GM21737 (cell line): ENCODE results near the gene TAF3.

Experiments used
- ATAC-seq: cut with Tn5 transposase; IDR thresholded peaks from one replicate; pipeline ENCODE4 v1.9.1; 2021; ENCODE audit warnings: mild to moderate bottlenecking, moderate library complexity; ENCODE audit not compliant: unreplicated experiment

The TAF3 gene

DNA sequence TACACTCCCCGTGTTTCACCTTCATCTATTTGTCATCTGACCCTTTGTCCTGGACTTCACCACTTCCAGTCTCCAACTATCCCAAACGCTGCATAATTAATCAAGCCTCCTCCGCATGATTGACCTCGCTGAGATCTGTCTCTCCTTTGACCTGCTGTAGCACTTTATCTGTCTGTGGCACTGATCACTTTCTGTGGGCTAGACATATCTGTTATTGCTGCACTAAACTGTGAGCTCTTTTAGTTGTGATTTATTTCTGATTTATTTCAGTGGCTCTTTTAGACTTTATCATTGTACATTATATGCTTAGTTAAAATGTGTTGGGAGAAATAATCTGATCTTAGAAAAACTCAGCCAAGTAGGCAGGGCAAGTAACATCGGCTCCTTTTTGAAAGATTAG is 144.3 kb downstream of the TAF3 start:
- no peak for ATAC-seq

DNA sequence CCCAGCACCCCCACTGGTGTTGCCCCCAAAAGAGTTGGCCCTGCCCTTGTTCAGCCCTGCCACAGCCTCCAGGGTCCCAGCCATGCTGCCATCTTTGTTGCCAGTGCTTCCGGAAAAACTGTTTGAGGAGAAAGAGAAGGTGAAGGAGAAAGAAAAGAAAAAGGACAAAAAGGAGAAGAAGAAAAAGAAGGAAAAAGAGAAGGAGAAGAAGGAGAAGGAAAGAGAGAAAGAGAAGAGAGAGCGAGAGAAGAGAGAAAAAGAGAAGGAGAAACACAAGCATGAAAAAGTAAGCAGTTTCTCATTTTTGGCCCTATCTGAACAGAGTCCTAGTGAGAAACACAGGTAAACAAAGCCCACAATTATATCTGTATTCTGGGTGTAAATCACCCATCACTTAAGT is 147.2 kb downstream of the TAF3 start:
- no peak for ATAC-seq

DNA sequence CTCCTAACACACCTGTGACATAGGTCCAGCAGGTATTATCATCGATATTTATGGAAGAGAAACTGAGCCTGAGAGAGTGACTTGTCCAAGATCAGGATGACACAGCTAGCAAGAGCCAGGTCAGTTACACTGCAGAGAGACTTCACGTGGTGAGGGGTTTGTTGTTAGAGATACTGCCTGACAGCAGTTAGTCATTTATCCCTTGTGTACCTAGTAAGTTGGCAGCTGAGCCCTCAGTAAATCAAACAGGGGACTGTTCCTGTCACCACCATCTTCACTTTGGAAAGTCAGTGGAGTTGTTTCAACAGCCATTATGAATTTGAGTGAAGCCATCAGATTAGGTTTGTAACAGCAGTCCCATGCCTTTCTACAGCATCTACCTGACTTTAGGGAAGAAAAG is 148.7 kb downstream of the TAF3 start:
- no peak for ATAC-seq

DNA sequence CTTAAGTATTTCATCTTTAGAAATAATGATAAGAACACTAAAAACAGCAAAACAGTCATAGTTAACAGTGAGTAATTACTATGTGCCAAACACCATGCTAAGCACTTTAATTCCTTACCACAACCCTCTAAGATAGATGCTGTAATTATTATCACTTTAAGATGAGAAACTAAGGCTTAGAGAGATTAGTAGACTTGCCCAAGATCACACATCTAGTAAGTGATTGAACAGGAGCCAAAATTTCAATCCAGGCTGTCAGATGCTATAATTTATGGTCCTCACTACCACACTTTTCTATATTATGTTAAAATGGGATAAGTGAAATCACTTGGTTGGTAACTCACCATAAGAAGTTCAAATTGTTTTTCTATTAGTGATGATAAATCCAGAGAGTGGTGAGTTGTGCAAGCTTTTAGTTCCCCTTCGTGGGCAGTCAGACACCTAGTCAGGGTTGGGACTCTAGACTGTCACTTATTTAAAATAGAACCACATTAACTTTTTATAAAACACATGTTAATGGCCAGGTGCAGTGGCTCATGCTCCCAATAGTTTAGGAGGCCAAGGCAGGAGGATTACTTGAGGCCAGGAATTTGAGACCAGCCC is 150.3 kb downstream of the TAF3 start:
- ATAC-seq: no peak

DNA sequence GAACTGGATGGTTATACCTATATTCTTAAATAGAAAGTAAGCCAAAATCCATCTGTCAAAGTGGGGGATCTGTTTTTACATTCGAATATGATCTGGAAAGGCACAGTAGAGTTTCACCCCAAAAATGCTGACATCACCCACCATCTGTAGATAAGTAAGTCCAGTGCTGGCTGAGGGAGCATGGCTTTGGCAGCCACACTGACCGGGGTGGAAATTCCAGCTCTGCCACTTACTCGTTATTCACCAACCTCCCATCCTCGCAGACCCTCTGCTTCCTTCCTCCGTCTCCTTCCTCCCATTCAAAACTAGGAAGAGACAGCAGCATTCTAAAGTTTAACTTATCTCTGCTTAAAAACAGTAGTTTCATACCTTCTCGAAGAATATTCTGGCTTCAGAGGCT is 151.3 kb downstream of the TAF3 start:
- no peak for ATAC-seq

DNA sequence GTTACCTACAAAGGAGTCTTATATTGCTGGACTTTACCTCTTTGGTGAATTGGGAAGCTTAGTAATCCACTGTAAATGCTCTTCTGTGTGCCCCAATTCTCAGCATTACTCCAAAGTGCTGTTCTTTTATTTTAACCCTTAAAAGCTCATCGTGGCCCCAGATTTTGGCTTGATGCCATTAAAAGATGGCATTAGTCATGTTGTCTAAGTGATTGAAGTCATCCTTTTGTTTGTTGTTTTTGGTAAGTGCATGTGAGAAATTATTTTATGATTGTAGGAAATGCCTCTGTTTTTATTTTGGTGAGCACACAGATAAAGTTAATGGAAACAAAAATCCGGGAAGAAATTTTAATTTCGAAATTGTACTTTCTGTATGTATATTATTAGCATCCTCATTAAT is 153.6 kb downstream of the TAF3 start:
- no peak for ATAC-seq

DNA sequence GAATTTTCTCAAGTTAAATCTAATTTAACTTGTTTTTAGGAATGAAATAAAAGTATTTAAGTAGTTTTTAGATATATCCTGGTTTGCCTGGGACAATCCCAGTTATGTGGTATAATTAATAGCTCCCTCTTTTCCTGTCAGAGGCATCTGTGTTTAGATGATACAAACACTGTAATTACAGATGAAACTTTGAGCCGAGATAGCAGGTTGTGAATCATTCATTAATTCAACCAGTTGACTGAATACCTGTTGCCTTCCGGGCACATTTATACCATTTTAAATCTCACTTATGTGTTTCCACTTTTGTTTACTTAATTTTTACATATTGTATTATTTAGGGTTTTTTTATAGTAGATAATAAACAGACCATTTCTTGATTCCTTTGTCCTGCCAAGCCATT is 154.1 kb downstream of the TAF3 start:
- ATAC-seq: no peak

DNA sequence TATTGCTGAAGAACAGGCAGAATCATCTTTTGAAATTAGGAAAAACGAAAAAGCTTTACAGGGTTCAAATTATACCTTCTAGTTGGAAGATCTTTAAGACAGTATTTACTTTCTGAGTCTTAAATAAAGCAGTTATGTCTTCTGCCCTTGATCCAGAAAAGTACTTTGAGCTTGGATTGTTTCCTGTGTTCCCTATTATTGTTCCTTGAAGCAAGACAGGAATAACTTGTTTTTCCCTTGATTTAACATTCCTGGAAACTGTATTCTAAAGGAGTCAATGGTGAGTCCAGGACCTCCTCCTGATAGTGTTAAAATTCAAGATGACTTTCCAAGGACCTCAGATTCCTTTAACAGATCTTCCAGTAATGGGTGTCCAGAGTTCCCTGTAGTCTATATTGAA is 161.9 kb downstream of the TAF3 start:
- ATAC-seq: no peak

DNA sequence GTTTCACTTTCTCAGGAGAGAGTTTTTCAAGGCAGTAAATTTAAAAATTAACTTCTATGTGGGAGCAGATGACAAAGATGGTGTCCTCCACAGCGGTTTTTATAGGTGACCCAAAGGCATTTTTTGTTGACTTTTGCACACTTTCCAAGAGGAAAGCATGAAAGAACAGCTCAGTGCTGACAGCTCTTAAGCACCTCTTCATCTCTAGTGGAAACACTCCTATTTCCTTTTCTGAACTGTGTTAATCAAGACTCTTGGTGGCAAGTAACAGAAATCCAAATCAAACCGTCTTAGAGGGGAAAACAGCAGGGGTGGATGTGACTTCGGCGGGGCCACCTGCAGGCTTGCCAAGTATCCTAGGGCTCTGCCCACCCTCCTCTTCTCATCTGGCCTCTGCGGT is 164.4 kb downstream of the TAF3 start:
- ATAC-seq: no peak

DNA sequence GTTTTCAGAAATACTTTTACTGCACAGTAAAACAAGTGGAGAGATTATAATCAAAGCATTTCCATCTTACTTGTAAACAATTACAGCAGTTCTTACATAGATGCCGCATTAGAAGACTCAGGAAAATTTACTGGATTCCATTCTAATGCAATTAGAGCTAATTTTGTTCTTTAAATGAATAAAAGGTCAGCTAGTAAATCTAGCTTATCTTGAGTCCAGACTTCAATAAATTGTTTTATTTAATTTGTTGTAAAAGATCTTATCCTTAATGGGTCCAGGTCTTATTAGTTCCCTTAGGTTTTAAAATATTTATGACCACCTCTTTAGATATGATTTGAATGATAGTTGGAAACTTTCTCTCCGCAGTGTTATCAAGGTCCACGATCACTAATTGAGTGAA is 166.0 kb downstream of the TAF3 start:
- ATAC-seq: no peak

DNA sequence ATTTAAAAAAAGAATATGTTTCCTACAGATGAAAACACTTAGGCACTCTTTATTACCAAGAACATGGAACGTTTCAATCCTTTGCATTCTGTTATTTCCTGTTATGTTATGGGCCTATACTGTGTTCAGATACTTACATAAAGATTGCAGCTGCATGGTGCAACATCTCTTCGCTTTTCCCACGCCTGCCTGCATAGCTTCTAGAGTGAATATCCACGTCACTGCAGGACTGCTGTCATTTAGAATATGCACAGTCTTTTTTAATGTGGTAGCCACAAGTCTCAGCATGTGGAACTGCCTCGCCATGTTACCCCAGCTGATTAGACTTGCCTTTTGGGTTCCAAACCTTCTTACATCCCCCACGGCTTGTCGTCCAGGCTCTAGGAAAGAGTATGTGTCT is 166.6 kb downstream of the TAF3 start:
- no peak for ATAC-seq

DNA sequence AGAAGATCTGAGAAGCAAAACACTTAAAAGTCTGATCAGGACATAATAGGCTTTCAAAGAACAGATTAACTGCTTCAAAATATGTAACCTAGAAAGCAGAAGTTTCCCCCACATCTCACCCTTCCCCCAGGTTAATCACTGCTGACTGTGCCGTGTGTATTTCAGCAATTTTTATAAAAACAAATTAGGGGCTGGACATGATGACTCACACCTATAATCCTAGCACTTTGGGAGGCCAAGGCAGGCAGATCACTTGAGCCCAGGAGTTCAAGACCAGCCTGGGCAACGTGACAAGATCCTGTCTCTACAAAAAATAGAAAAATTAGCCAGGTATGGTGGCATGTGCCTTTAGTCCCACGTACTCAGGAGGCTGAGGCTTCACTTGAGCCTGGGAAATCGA is 168.5 kb downstream of the TAF3 start:
- ATAC-seq: no peak

DNA sequence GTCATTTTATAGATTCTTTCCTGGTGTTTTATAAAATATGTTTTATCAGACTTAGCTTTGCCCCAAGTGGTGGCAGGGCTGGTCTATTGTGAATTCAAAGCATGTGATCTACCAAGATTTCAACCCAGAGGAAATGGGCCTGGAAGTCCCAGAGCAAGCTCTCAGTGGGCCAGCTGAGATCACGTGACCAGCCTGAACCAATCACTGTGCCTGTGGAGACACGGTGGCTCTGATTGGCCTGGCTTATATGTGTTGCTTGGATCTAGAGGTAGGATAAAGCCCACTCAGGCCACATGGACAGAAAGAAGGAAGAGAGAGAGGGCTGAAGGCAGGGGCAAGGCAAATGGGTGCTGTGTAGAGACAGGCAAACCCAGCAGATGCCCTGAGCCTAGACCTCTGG is 170.7 kb downstream of the TAF3 start:
- no peak for ATAC-seq

DNA sequence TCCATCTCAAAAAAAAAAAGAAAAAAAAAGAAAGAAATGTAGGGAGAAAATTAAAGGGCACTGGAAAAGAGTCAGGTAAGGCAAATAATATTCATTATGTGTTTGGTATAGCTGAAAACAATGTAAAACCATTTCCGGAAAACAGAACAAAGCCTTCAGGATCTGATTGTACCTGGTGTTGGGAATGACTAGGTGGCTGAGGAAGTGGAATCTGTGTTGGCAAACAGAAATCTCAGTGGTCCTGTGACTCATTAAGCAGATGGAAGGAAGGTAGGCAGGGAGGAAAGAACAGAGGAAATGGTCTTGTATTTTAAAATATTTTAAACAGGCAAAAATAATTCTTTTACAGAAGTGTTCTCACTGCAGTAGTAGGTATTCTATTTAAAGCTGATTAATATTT is 180.5 kb downstream of the TAF3 start:
- no peak for ATAC-seq

DNA sequence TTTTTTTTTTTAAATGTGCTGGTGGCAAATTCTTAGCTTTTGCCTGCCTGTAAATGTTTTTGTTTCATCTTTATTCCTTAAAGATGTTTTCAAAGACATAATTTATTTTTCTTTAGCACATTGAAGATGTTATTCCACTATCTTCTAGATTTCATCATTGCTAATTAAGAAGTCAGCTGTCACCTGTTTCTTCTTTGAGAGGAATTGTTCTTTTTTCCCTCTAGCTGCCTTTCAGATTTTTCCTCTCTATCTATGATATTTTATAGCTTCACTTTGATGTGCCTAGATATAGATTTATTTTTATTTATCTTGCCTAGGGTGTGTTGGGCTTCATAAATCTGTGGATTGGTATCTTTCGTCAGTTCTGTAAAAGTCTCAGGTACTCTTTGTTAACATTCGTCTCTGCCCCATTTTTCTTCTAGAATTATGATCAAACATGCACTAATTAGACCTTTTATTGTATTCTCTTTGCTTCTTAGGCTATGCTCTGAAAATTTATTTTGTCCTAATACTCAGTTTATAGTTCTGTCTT is 186.2 kb downstream of the TAF3 start:
- no peak for ATAC-seq

DNA sequence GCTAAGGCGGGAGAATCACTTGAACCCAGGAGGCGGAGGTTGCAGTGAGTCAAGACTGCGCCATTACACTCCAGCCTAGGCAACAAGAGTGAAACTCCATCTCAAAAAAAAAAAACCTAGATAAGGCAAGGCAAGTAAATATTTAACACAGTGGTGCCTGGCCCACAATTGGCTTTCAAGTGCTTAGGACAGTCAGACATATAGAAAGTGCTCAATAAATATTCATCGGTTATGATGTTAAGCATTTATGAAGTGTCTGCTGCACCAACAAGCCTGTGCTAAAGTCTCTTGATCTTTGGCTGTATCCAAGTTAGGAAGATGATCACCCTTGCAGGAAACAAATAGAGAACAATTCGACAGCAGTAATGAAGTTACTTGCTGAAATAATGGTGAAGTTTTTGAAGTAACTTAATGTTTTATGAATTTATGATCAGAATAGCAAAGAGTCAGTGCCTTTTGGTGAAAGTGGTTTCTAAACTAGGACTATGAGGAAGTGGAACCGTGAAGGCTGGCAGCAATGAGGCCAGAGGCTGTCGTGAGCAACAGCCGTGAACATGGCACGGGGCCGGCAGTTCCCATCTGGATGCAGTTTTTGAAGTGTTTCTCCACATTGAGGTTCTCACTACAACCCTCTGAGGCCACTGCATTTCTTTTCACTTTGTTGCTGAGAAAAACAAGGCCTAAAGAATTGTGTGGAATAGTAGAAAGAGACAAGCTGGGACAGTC is 188.1 kb downstream of the TAF3 start:
- no peak for ATAC-seq

DNA sequence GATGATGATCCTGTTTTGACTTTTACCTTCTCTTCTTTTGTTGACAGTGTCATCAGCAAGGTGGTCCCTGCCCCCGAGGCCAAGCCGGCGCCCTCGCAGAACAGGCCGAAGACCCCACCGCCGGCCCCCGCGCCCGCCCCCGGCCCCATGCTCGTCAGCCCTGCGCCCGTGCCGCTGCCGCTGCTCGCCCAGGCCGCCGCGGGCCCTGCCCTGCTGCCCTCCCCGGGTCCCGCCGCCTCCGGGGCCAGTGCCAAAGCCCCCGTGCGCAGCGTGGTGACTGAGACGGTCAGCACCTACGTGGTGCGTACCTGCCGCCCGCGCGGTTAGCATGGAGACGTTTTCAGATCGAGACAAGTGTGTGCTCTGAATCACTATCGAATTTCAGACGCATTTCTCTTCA is 190.7 kb downstream of the TAF3 start:
- ATAC-seq: no peak

DNA sequence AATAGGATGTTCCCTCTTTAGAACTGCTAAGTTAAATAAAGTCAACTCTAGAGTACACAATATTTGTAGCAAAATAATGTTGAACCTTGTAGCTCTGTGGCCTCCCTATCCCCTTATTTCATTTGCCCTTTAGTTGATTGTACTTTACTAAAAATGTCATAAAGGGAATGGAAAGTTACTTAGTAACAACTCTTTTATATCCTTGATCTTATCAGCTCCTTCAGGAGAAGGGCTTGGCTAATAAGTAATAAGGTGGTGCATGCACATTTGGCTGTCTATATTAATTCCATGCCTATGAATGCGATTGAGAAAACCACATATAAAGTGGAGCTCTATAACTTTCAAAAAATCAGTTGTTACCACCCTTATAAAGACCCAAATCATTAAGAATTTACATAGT is 194.7 kb downstream of the TAF3 start:
- no peak for ATAC-seq

DNA sequence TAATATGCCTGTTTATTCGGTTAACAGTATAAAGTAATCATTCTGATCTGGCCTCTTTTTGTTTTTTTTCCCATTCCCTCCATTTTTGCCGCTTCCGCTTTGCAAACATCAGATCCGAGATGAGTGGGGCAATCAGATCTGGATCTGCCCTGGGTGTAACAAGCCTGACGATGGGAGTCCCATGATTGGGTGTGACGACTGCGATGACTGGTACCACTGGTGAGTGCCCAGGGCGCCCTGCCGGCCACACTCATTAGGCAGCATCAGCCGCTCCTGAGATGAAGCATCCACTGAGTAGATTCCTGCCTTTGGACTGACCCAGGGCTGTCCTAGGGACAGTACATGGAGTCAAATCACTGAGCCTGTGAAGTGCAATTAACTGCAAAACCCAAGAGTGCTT is 195.3 kb downstream of the TAF3 start:
- no peak for ATAC-seq

DNA sequence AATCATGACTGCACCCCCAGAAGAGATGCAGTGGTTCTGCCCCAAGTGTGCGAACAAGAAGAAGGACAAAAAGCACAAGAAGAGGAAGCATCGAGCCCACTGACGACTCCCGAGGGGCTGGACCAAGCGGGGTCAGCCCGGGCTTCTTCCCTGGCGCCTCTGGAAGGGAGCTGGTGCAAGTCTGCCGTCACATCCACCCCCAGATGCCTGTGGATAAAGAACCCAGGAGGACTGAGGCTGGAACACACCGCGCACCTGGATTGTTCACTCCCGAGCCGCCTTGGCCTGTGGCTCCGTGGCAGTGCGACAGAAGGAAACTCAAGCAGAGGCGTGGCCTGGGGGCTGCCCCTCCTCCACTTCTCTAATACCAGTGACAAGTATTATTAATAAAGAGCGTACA is 196.3 kb downstream of the TAF3 start:
- ATAC-seq: no peak

DNA sequence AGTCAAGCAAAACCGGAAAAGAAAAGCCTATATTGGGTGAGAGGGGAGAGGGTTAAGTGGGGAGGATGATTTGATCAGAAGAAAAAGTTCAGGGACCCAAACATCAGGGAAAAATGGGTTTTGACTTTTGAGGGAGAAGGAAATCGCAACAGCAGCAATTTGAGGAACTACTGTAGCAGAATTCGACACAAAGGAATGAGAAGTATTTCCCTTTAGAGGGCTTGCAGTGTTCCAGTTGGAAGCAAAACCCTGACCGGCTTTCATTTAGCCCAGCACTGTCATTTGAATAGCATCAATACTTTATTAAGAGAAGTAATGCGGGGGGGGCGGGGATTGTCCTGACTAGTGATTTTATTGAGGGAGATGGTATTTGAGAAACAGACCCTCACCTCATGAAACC is 199.0 kb downstream of the TAF3 start:
- ATAC-seq: no peak

DNA sequence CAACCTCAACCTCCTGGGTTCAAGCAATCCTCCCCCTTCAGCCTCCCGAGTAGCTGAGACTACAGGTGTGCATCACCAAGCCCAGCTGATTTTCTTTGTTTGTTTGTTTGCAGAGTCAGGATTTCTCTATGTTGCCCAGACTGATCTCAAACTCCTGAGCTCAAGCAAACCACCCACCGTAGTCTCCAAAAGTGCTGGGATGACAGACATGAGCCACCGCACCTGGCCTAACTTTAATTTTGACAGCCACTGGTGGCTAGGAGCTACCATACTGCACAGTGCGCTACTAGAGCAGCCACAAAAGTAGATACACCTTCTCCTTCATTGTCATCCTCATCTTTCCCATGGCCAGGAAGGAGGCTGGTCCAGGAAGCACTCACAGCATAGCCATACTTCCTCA is 205.0 kb downstream of the TAF3 start:
- no peak for ATAC-seq

DNA sequence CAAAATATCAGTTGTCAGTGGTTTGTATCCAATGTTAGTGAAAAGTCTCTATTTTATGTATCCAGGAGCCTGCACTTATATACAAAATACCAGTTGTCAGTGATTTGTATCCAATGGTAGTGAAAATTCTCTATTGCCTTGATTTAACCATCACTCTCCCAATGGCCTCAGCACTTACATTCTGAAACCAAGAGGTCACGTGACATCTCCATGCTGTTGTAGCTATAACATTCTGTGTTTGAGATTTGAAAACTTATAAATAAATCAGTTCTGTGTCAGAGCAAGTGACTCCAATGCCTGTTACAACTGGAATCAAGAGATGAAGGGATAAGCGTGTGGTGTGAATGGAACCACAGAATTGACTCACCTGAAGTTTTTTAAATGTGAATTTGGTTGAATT is 205.5 kb downstream of the TAF3 start:
- ATAC-seq: no peak
